ENCODE data around the gene GUCA2A.
"Not testable (repeated sequence)": the region's sequence is repeated elsewhere in the genome, so short reads cannot be mapped to it uniquely, and the experiment has no call there.

The GUCA2A gene, protein sequence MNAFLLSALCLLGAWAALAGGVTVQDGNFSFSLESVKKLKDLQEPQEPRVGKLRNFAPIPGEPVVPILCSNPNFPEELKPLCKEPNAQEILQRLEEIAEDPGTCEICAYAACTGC

DNA sequence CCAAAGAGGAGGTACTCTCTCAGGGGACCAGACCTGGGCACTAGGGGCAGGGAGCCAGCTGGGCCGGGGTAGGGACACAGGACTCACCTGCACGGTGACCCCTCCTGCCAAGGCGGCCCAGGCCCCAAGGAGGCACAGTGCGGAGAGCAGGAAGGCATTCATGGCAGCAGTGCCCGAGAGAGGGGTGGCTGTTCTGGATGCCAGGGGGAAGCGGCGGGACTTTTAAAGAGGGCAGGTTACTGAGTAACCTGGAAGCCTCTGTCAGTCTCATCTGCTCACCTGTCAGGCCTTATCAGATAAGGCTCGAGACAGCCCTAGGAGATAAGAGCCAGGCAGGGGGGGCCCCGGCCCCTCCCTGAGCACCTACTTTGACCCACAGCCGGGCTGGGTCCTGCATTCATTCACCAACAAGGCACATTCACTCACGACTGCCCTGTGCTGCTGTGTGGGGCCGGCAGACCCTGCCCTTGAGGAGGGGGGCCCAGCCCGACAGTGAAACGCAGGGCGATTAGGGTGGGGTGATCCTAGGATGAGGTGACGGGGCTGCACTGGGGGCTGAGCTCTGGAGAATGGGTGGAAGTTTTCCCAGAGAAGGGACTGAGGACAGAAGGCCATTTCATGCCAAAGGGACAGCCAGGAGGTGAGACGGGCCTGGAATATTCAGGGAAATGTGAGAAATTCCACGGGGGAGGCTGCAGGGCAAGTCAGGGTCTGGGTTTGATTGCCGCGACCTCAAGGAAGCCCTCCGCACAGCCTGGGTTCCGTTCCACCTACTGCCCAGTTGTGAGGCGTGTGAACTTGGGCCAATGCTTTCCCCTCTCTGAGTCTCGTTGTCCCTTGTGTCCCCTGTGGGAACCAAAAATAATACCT lies at the start of gene GUCA2A:
Gene GUCA2A (minus strand): TSS at position 195 of the 870 bp plus-strand sequence. CDS start 33 bp downstream, at position 162.
- no peak for DNase-seq

DNA sequence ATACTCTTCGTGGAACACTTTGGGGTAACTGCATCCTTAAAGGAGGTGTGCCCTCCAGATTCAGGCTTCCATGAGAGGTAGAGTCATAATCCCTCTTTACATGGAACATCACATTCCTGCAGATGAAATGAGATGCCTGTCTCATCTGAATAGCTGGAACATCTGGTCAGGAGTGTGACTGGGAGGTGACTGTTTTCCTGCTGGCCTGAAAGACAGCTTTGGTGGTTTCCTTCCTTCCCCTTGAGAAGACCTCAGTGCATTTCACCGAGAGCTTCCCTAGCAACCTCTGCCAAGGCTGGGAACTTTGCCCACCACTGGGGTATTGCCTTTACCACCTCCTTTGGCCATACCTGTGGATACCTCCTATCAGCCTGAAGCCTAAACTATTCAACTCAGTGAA lies 46.7 kb upstream of the GUCA2A start:
- no peak for DNase-seq

- no peak for DNase-seq
Observed at GRCh38 chr1:42210421-42211133, 46.0 kb upstream of the GUCA2A start.

GRCh38 chr1:42209526-42210251 lies 45.1 kb upstream of the GUCA2A start:
- DNase-seq: no peak

DNA sequence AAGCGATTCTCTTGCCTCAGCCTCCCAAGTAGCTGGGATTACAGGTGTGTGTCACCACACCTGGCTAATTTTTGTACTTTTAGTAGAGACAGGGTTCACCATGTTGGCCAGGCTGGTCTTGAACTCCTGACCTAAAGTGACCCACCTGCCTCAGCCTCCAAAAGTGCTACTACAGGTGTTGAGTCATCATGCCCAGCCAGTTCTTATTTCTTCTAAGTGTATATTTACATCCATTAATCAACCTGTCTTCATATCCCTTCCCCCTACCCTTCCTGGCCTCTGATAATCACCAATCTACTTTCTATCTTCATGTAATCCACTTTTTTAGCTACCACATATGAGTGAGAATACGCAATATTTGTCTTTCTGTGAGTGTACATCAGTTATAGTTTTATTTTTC lies 42.4 kb upstream of the GUCA2A start:
- DNase-seq: not testable (repeated sequence)

- no peak for DNase-seq
Observed at GRCh38 chr1:42206164-42206563, 41.6 kb upstream of the GUCA2A start.

DNA sequence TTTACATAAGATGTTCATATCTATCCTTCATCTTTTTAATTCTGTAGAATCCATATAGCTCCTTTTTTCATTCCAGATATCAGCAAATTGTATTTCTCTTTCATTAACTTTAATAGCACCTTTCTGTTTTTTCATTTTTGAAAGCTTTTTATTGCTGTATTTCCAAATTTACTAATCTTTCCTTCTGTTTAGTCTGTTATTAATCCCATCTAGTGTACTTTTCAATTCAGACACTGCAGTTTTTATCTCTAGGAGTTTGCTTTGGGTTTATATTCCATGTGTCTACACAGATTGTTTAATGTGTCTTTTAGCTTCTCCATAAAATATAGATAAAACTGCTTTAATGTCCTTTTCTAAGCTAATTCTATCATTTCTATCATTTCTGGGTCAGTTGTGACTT lies 37.4 kb upstream of the GUCA2A start:
- no peak for DNase-seq

GRCh38 chr1:42198251-42198650 lies 33.7 kb upstream of the GUCA2A start:
- no peak for DNase-seq

- DNase-seq: no peak
Observed at GRCh38 chr1:42195841-42196240, 31.3 kb upstream of the GUCA2A start.

- no peak for DNase-seq
Observed at GRCh38 chr1:42192106-42192505, 27.6 kb upstream of the GUCA2A start.

GRCh38 chr1:42191319-42191718 lies 26.8 kb upstream of the GUCA2A start:
- DNase-seq: no peak

GRCh38 chr1:42189931-42190853 lies 25.6 kb upstream of the GUCA2A start:
- no peak for DNase-seq

GRCh38 chr1:42186152-42186551 lies 21.6 kb upstream of the GUCA2A start:
- no peak for DNase-seq

GRCh38 chr1:42184616-42185015 lies 20.1 kb upstream of the GUCA2A start:
- no peak for DNase-seq

GRCh38 chr1:42183957-42184268 lies 19.4 kb upstream of the GUCA2A start:
- no peak for DNase-seq

DNA sequence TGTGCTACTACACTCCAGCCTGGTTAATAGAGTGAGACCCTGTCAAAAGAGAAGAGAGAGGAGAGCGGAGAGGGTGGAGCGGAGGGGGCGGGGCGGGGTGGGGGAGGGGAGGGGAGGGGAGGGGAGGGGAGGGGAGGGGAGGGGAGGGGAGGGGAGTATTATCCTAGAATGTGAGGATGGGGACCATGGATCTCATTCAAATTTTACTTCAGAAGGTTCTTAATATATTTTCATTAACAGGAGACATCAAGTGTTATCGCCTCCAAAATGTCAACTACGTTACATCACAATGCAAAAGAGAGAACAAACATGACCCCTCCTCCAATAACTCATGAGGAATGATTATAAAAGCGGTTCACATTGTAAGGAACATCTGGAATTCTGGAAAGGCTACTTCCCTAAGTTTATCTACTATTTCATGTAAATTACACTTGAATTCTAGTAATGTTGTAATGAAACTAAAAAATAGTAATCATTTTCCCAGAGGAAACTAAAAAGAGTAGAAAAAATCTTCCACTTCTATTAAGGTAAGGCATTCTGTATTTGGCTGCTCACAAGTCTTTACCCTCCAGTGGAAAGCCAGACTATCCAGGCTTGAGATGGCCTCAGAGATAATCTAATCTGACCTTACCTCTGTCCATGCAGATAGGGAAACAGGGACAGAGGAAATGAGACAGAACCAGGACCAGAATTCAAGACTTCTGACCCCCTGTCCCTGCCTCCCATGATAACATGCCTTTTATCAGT lies 18.8 kb upstream of the GUCA2A start:
- DNase-seq: no peak

GRCh38 chr1:42181687-42182086 lies 17.1 kb upstream of the GUCA2A start:
- no peak for DNase-seq

DNA sequence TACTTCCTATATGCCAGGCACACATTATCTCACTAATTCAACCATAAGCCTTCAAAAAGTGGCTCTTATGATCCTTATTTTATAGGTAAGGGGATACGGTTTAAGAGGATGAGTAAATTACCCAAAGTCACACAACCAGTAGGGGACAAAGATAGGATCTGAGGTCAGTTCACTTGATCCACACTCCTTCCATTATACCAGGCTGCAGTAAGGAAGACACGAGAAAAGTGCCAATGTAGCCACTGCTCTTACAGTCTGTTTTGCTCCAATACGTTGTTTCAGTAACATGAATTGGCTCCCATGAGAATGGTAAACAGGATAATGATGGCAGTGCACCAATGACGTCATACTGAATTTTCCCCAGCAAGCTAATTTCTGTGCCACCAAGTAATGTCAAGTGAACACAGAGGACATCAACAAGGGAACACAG lies 15.4 kb upstream of the GUCA2A start:
- DNase-seq: no peak

- no peak for DNase-seq
Observed at GRCh38 chr1:42179275-42179674, 14.7 kb upstream of the GUCA2A start.

DNA sequence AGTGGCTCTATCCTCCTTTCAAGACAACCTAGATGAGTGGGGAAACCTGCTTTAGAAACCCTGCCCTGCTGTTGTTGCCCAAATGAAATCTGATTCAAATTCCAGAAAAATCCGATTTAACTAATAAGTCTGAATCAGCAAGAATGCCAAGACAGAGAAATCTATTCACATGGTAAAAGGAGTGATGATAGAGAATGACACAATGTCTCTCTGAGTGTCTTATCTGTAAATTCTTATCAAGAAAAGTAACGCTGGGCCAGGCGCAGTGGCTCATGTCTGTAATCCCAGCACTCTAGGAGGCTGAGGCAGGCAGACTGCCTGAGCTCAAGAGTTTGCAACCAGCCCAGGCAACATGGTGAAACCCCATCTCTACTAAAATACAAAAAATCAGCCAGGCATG lies 13.7 kb upstream of the GUCA2A start:
- no peak for DNase-seq

GRCh38 chr1:42177541-42177981 lies 13.0 kb upstream of the GUCA2A start:
- no peak for DNase-seq
